ENCODE results near the gene PHTF1.
A peak's percentile ranks its signal among the peaks of the same experiment; 100 is the strongest.
"Not testable (repeated sequence)": the region's sequence is repeated elsewhere in the genome, so short reads cannot be mapped to it uniquely, and the experiment has no call there.

Gene PHTF1

GRCh38 chr1:113734357-113735055 is 24.8 kb downstream of the PHTF1 start:
- Mint-ChIP-seq H3K36me3 (ENCODE audit: insufficient read depth) (peaks cover 13% of the 10 kb centered on the region), H3K4me3 (no peak overlapping the region), H3K9me3 (no peaks in the 10 kb centered on the region), H3K27me3 (no peaks in the 10 kb centered on the region), H3K27ac (peak overlapping the region in 1 of 2 donors; percentile 46), H3K4me1 (ENCODE audit: low read depth in 2 of 2) (no peaks in the 10 kb centered on the region)
- DNase-seq = no peak
- no peak for ATAC-seq (replicated peaks)

DNA sequence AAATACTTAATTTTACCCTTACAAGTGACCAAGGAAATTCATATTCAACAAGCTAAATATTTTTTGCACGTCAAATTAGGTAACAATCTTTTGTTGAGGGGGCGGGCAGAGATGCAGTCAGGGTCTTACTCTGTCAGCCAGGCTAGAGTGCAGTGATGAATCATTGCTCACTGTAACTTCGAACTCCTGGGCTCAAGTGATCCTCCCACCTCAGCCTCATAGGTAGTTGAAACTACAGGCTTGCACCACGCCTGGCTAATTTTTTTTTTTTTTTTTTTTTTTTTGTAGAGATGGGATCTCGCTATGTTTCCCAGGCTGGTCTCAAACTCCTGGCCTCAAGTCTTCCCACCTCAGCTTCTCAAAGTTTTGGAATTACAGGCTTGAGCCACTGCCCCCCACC is 26.5 kb downstream of the PHTF1 start:
- no peak for ATAC-seq (replicated peaks)
- Mint-ChIP-seq H3K9me3 (no peaks in the 10 kb centered on the region), H3K27me3 (no peaks in the 10 kb centered on the region), H3K27ac (no peak overlapping the region), H3K4me1 (ENCODE audit: low read depth in 2 of 2) (no peaks in the 10 kb centered on the region), H3K36me3 (ENCODE audit: insufficient read depth) (peaks cover 13% of the 10 kb centered on the region), H3K4me3 (no peak overlapping the region)
- no peak for DNase-seq

DNA sequence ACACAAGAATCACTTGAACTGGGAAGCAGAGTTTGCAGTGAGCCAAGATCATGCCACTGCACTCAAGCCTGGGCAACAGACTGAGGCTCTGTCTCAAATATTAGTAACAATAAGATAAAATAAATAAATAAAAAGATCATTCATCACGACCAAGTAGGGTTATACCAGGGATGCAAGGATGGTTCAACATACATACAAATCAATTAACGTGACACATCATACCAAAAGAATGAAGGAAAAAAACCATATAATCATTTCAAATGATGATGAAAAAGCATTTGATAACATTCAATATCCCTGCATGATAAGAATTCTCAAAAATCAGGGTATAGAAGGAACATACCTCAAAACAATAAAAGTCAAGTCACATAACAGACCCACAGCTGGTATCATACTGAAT is 38.3 kb downstream of the PHTF1 start:
- no peak for ATAC-seq (replicated peaks)
- DNase-seq = no peak
- H3K27ac Mint-ChIP-seq = no peak overlapping the region
- no peaks in the 10 kb centered on the region for H3K9me3 Mint-ChIP-seq
- no peaks in the 10 kb centered on the region for H3K27me3 Mint-ChIP-seq
- peaks cover 34% of the 10 kb centered on the region for H3K36me3 Mint-ChIP-seq (ENCODE audit: insufficient read depth)
- H3K4me1 Mint-ChIP-seq (ENCODE audit: low read depth in 2 of 2) = peaks cover 0 to 4% of the 10 kb centered on the region in 2 donors
- no peak overlapping the region for H3K4me3 Mint-ChIP-seq

GRCh38 chr1:113718621-113719020 is 40.7 kb downstream of the PHTF1 start:
- H3K4me3 Mint-ChIP-seq; H3K27ac Mint-ChIP-seq; ATAC-seq (replicated peaks); H3K9me3 Mint-ChIP-seq; H3K27me3 Mint-ChIP-seq; DNase-seq: not testable (repeated sequence)
- H3K4me1 Mint-ChIP-seq (ENCODE audit: low read depth in 2 of 2) = peaks cover 2 to 17% of the 10 kb centered on the region in 2 donors
- H3K36me3 Mint-ChIP-seq (ENCODE audit: insufficient read depth) = peaks cover 19% of the 10 kb centered on the region

- DNase-seq; ATAC-seq (replicated peaks); H3K27ac Mint-ChIP-seq; H3K4me3 Mint-ChIP-seq; H3K27me3 Mint-ChIP-seq; H3K9me3 Mint-ChIP-seq: not testable (repeated sequence)
- Mint-ChIP-seq H3K4me1 (ENCODE audit: low read depth in 2 of 2) (peaks cover 3 to 17% of the 10 kb centered on the region in 2 donors), H3K36me3 (ENCODE audit: insufficient read depth) (peaks cover 12% of the 10 kb centered on the region)
Observed at GRCh38 chr1:113717506-113717905, 41.8 kb downstream of the PHTF1 start.

- Mint-ChIP-seq H3K27ac (peak overlapping the region in 1 of 2 donors; percentile 51), H3K9me3 (no peaks in the 10 kb centered on the region), H3K4me3 (no peak overlapping the region), H3K4me1 (ENCODE audit: low read depth in 2 of 2) (peaks cover 3 to 17% of the 10 kb centered on the region in 2 donors), H3K27me3 (no peaks in the 10 kb centered on the region), H3K36me3 (ENCODE audit: insufficient read depth) (peaks cover 10% of the 10 kb centered on the region)
- ATAC-seq (replicated peaks) = no peak
- no peak for DNase-seq
Observed at GRCh38 chr1:113714606-113715269, 44.5 kb downstream of the PHTF1 start.

- Mint-ChIP-seq H3K27me3 (no peaks in the 10 kb centered on the region), H3K27ac (no peak overlapping the region), H3K4me3 (no peak overlapping the region), H3K4me1 (ENCODE audit: low read depth in 2 of 2) (no peaks in the 10 kb centered on the region), H3K9me3 (no peaks in the 10 kb centered on the region), H3K36me3 (ENCODE audit: insufficient read depth) (peaks cover 3% of the 10 kb centered on the region)
- ATAC-seq (replicated peaks) (no peak), DNase-seq (no peak)
Observed at GRCh38 chr1:113701429-113701828, 57.9 kb downstream of the PHTF1 start.

GRCh38 chr1:113694910-113695309 is 64.4 kb downstream of the PHTF1 start:
- Mint-ChIP-seq H3K27me3 (no peaks in the 10 kb centered on the region), H3K27ac (no peak overlapping the region), H3K36me3 (ENCODE audit: insufficient read depth) (peaks cover 9% of the 10 kb centered on the region), H3K4me3 (no peak overlapping the region), H3K9me3 (peaks cover 4 to 14% of the 10 kb centered on the region in 2 donors), H3K4me1 (ENCODE audit: low read depth in 2 of 2) (no peaks in the 10 kb centered on the region)
- no peak for ATAC-seq (replicated peaks)
- DNase-seq = no peak

- no peak overlapping the region for H3K4me3 Mint-ChIP-seq
- DNase-seq = no peak
- no peaks in the 10 kb centered on the region for H3K27me3 Mint-ChIP-seq
- H3K36me3 Mint-ChIP-seq (ENCODE audit: insufficient read depth) = peaks cover 9% of the 10 kb centered on the region
- peaks cover 4 to 14% of the 10 kb centered on the region in 2 donors for H3K9me3 Mint-ChIP-seq
- no peak overlapping the region for H3K27ac Mint-ChIP-seq
- no peaks in the 10 kb centered on the region for H3K4me1 Mint-ChIP-seq (ENCODE audit: low read depth in 2 of 2)
- no peak for ATAC-seq (replicated peaks)
Observed at GRCh38 chr1:113692824-113693431, 66.4 kb downstream of the PHTF1 start.

DNA sequence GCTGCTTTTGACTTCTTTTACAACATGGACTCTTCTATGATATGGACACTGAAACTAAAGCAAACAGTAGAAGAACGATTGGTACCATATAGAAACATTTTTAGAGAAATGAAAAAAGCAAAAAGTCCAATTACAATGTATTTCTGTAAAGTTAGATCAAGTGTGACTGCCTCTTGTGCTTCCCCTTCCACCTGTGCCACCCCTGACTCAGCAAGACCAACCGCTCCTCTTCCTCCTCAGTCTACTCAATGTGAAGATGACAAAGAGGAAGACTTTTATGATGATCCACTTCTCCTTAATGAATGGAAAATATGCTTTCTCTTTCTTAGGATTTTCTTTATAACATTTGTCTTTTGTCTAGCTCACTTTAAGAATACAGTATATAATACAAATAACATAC is 66.9 kb downstream of the PHTF1 start:
- DNase-seq = no peak
- no peaks in the 10 kb centered on the region for H3K4me1 Mint-ChIP-seq (ENCODE audit: low read depth in 2 of 2)
- H3K27me3 Mint-ChIP-seq = no peaks in the 10 kb centered on the region
- ATAC-seq (replicated peaks) = no peak
- no peak overlapping the region for H3K4me3 Mint-ChIP-seq
- no peak overlapping the region for H3K27ac Mint-ChIP-seq
- H3K9me3 Mint-ChIP-seq = peaks cover 4 to 14% of the 10 kb centered on the region in 2 donors
- H3K36me3 Mint-ChIP-seq (ENCODE audit: insufficient read depth) = peaks cover 8% of the 10 kb centered on the region

GRCh38 chr1:113691184-113691583 is 68.1 kb downstream of the PHTF1 start:
- Mint-ChIP-seq H3K27ac (no peak overlapping the region), H3K4me1 (ENCODE audit: low read depth in 2 of 2) (no peaks in the 10 kb centered on the region), H3K9me3 (peaks cover 4 to 14% of the 10 kb centered on the region in 2 donors), H3K4me3 (no peak overlapping the region), H3K27me3 (no peaks in the 10 kb centered on the region), H3K36me3 (ENCODE audit: insufficient read depth) (peaks cover 6% of the 10 kb centered on the region)
- no peak for ATAC-seq (replicated peaks)
- no peak for DNase-seq

- Mint-ChIP-seq H3K4me1 (ENCODE audit: low read depth in 2 of 2) (no peaks in the 10 kb centered on the region), H3K27ac (no peak overlapping the region), H3K27me3 (no peaks in the 10 kb centered on the region), H3K4me3 (no peak overlapping the region), H3K36me3 (ENCODE audit: insufficient read depth) (no peaks in the 10 kb centered on the region), H3K9me3 (no peaks in the 10 kb centered on the region)
- ATAC-seq (replicated peaks) (no peak), DNase-seq (no peak)
Observed at GRCh38 chr1:113686891-113687618, 72.2 kb downstream of the PHTF1 start.

- no peak overlapping the region for H3K4me3 Mint-ChIP-seq
- ATAC-seq (replicated peaks) (no peak), DNase-seq (no peak)
Observed at GRCh38 chr1:113684153-113684541, 75.1 kb downstream of the PHTF1 start.

More at GRCh38 chr1:113684153-113684541, 75.1 kb downstream of the PHTF1 start:
- Mint-ChIP-seq H3K27me3 (no peaks in the 10 kb centered on the region), H3K36me3 (ENCODE audit: insufficient read depth) (no peaks in the 10 kb centered on the region), H3K27ac (peak overlapping the region in 1 of 2 donors; percentile 32), H3K4me1 (ENCODE audit: low read depth in 2 of 2) (no peaks in the 10 kb centered on the region), H3K9me3 (no peaks in the 10 kb centered on the region)
